HFFc6 (cell line): ENCODE measurements around the gene RPL5. TPM values are rescaled to one million over a fixed set of nuclear protein-coding genes. Genes with fewer than 3 reads are reported as not detected.
A peak's percentile ranks its signal among the peaks of the same experiment; 100 is the strongest.

ENCODE experiments used
- DNase-seq: peaks from one replicate; pipeline ENCODE4 v3.0.0-alpha.2; 2018
- H3K27ac Mint-ChIP-seq: 2 replicates; pipeline ENCODE4 v1.8.0; 2020; ENCODE audit warnings: mild to moderate bottlenecking, mixed read lengths
- H3K27me3 Mint-ChIP-seq: 2 replicates; pipeline ENCODE4 v1.8.0; 2021; ENCODE audit warnings: mild to moderate bottlenecking, moderate library complexity, mixed read lengths; ENCODE audit not compliant: insufficient read depth
- H3K36me3 Mint-ChIP-seq: 2 replicates; pipeline ENCODE4 v1.8.0; 2021; ENCODE audit warnings: low read depth, mixed read lengths
- H3K4me1 Mint-ChIP-seq: 2 replicates; pipeline ENCODE4 v1.8.0; 2020; ENCODE audit warnings: low read depth, mixed read lengths
- H3K4me3 Mint-ChIP-seq: 2 replicates; pipeline ENCODE4 v1.8.0; 2020; ENCODE audit warnings: mild to moderate bottlenecking, moderate library complexity, mixed read lengths
- H3K9me3 Mint-ChIP-seq: 2 replicates; pipeline ENCODE4 v1.8.0; 2020; ENCODE audit warnings: mild to moderate bottlenecking, mixed read lengths
- total RNA-seq, 6 experiments: library from RNA; stranded (reverse); fragmentation: NEBNext Ultra II Directional; extraction: Animal tissue kit (Norgen Biotek cat#: 25700); gene quantifications; 2 replicates in 1 of 6; 3 replicates in 5 of 6; pipeline ENCODE4 v1.2.3, GENCODE V29; 2021
- TF ChIP-seq, protein P1 (sequence below): fragments of 200-600 bp; sonication (generic); IDR thresholded peaks from 2 replicates; pipeline ENCODE4 v1.5.0; 2021; ENCODE audit warnings: antibody characterized with exemption, mild to moderate bottlenecking

Gene RPL5
- total RNA-seq, 6 experiments from 2014 or later = 851 to 1,006 (median 921) TPM

GRCh38 chr1:92877081-92877711 is 45.4 kb downstream of the RPL5 start:
- Mint-ChIP-seq H3K27me3 (no peaks in the 10 kb centered on the region), H3K27ac (no peak overlapping the region), H3K9me3 (peaks cover 4% of the 10 kb centered on the region), H3K36me3 (peaks cover 4% of the 10 kb centered on the region), H3K4me1 (peaks cover 14% of the 10 kb centered on the region), H3K4me3 (peak overlapping the region; percentile 67)
- DNase-seq = no peak
- TF ChIP-seq, protein P1, sequence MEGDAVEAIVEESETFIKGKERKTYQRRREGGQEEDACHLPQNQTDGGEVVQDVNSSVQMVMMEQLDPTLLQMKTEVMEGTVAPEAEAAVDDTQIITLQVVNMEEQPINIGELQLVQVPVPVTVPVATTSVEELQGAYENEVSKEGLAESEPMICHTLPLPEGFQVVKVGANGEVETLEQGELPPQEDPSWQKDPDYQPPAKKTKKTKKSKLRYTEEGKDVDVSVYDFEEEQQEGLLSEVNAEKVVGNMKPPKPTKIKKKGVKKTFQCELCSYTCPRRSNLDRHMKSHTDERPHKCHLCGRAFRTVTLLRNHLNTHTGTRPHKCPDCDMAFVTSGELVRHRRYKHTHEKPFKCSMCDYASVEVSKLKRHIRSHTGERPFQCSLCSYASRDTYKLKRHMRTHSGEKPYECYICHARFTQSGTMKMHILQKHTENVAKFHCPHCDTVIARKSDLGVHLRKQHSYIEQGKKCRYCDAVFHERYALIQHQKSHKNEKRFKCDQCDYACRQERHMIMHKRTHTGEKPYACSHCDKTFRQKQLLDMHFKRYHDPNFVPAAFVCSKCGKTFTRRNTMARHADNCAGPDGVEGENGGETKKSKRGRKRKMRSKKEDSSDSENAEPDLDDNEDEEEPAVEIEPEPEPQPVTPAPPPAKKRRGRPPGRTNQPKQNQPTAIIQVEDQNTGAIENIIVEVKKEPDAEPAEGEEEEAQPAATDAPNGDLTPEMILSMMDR = no peak

DNA sequence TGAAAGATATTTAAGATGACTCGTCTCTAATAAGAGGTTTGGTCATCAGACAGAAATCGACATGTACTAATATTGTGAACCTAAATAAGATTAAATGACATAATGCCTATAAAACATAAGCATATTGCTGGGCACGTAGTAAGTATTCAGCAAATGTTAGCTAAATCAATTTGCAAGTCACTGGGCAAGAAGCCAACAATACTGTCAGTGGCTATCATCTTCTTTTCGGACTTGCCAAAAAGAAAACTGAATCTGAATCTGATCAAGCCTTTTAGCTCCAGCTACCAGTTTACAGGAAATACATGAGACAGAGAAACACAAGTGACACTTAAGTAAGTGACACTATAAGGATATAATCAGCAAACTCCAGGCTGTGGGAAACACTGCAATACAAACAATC is 46.0 kb downstream of the RPL5 start:
- H3K4me3 Mint-ChIP-seq = no peak overlapping the region
- H3K4me1 Mint-ChIP-seq = peaks cover 16% of the 10 kb centered on the region
- no peaks in the 10 kb centered on the region for H3K27me3 Mint-ChIP-seq
- no peaks in the 10 kb centered on the region for H3K9me3 Mint-ChIP-seq
- H3K36me3 Mint-ChIP-seq = no peaks in the 10 kb centered on the region
- no peak overlapping the region for H3K27ac Mint-ChIP-seq
- TF ChIP-seq, protein P1 = no peak
- DNase-seq = no peak

- H3K4me3 Mint-ChIP-seq = no peak overlapping the region
- no peaks in the 10 kb centered on the region for H3K27me3 Mint-ChIP-seq
- no peak overlapping the region for H3K27ac Mint-ChIP-seq
- TF ChIP-seq, protein P1 = no peak
- H3K9me3 Mint-ChIP-seq = no peaks in the 10 kb centered on the region
- H3K4me1 Mint-ChIP-seq = peaks cover 25% of the 10 kb centered on the region
- H3K36me3 Mint-ChIP-seq = no peaks in the 10 kb centered on the region
- DNase-seq = no peak
Observed at GRCh38 chr1:92879316-92879968, 47.6 kb downstream of the RPL5 start.

GRCh38 chr1:92881391-92881790 is 49.6 kb downstream of the RPL5 start:
- no peaks in the 10 kb centered on the region for H3K36me3 Mint-ChIP-seq
- H3K4me1 Mint-ChIP-seq = peaks cover 25% of the 10 kb centered on the region
- TF ChIP-seq, protein P1 = no peak

GRCh38 chr1:92882819-92883218 is 51.0 kb downstream of the RPL5 start:
- Mint-ChIP-seq H3K9me3 (no peaks in the 10 kb centered on the region), H3K27ac (no peak overlapping the region), H3K4me3 (no peak overlapping the region), H3K4me1 (peaks cover 14% of the 10 kb centered on the region), H3K27me3 (no peaks in the 10 kb centered on the region), H3K36me3 (no peaks in the 10 kb centered on the region)
- DNase-seq = no peak
- TF ChIP-seq, protein P1 = no peak

More at GRCh38 chr1:92881391-92881790, 49.6 kb downstream of the RPL5 start:
- DNase-seq = no peak
- Mint-ChIP-seq H3K4me3 (no peak overlapping the region), H3K27ac (no peak overlapping the region), H3K27me3 (no peaks in the 10 kb centered on the region), H3K9me3 (no peaks in the 10 kb centered on the region)
